ENCODE results near the gene LRP5. TPM values are rescaled to one million over a fixed set of nuclear protein-coding genes. Genes with fewer than 3 reads are reported as not detected.

LRP5 gene
- total and polyA plus RNA-seq, 8 donors: 11.8 to 152 (median 44.2) TPM

- peaks cover 0 to 20% (median 8%) of the 10 kb centered on the region in 4 donors for H3K4me1 ChIP-seq
- 89 to 97% (median 95%) methylated on average over 8 of the region's 8 CpGs for WGBS, 5 donors
- no peaks in the 10 kb centered on the region for H3K9me3 ChIP-seq
- H3K27ac ChIP-seq: no peak overlapping the region
- H3K36me3 ChIP-seq: peaks cover 10 to 77% (median 62%) of the 10 kb centered on the region in 4 donors
- TF ChIP-seq POLR2AphosphoS5 (IDR thresholded peaks at IDR 0.05) (no peak), CTCF (IDR thresholded peaks at IDR 0.05) (no peak), EP300 (IDR thresholded peaks at IDR 0.05) (no peak), POLR2A (IDR thresholded peaks at IDR 0.05) (no peak)
- DNase-seq: no peak
- no peak overlapping the region for H3K4me3 ChIP-seq
- no peaks in the 10 kb centered on the region for H3K27me3 ChIP-seq
- intact Hi-C loops (cut with DNase I; ENCODE audit: low total_unique reads): no loop called here
These were observed 49.3 kb downstream of the LRP5 start for GRCh38 chr11:68361702-68362101.

DNA sequence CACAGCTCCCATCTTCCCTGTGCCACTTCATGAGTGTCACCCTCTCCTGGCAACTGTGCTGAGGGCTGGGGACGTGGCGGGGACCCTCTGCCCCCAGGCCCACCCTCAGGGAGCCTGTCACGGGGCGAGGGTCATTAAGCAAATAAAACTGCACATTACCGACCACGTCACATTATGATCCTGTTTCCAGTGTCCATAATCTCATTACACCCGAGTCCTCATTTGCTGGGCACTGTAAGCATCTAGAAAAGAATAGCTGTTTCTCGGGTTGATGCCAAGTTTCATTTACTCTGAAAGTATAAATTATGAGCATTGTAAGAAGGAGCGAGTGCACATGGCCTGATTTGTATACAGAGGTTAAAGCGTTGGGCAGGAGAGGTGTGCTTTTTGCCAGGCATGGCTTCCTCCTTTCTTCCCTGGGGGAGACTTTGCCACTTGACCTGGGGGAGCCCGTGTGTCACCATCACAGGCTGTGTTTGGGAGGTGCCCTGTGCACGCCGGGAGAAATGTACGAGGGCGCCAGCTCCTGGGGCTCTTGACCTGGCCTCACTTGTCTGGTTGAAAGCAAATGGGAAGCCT, 50.5 kb downstream of the LRP5 start:
- H3K9me3 ChIP-seq: no peaks in the 10 kb centered on the region
- H3K36me3 ChIP-seq: peaks cover 15 to 82% (median 69%) of the 10 kb centered on the region in 4 donors
- H3K4me1 ChIP-seq: peaks cover 0 to 14% (median 6%) of the 10 kb centered on the region in 4 donors
- no peak overlapping the region for H3K4me3 ChIP-seq
- DNase-seq: peak in 1 of 2 donors; percentile 51
- no peaks in the 10 kb centered on the region for H3K27me3 ChIP-seq
- 74 to 85% (median 82%) methylated on average over 15 of the region's 15 CpGs for WGBS, 5 donors
- peak overlapping the region in 1 of 5 donors; percentile 61 for H3K27ac ChIP-seq
- intact Hi-C loops (cut with DNase I; ENCODE audit: low total_unique reads): no loop called here
- TF ChIP-seq POLR2AphosphoS5 (IDR thresholded peaks at IDR 0.05): no peak
- no peak for TF ChIP-seq CTCF (IDR thresholded peaks at IDR 0.05)
- TF ChIP-seq POLR2A (IDR thresholded peaks at IDR 0.05): no peak
- TF ChIP-seq EP300 (IDR thresholded peaks at IDR 0.05): no peak

DNA sequence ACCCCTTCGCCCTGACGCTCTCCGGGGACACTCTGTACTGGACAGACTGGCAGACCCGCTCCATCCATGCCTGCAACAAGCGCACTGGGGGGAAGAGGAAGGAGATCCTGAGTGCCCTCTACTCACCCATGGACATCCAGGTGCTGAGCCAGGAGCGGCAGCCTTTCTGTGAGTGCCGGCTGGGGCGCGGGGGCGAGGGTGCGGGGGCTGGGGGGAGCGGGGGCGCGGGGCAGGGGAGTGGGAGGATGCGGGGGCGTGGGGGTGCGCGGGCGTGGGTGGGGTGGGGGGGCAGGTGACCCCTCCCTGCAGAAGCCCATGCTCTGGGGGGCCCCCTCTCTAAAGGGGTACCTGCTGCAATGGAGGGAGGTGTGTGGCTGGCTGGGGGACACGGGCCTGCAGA, 51.4 kb downstream of the LRP5 start:
- WGBS, 5 donors: 89 to 96% (median 91%) methylated on average over 6 to 20 of the region's 20 CpGs
- Histone ChIP-seq H3K27ac (peak overlapping the region in 1 of 5 donors; percentile 61), H3K36me3 (peaks cover 6 to 82% (median 68%) of the 10 kb centered on the region in 4 donors)

GRCh38 chr11:68364581-68364980, 52.2 kb downstream of the LRP5 start:
- Histone ChIP-seq H3K36me3 (peaks cover 6 to 74% (median 61%) of the 10 kb centered on the region in 4 donors), H3K27me3 (no peaks in the 10 kb centered on the region), H3K4me1 (peaks cover 0 to 19% (median 7%) of the 10 kb centered on the region in 4 donors), H3K9me3 (no peaks in the 10 kb centered on the region), H3K4me3 (no peak overlapping the region), H3K27ac (peak overlapping the region in 1 of 5 donors; percentile 14)
- DNase-seq: no peak
- 78 to 90% (median 80%) methylated on average over 4 to 6 of the region's 6 CpGs for WGBS, 5 donors
- intact Hi-C loops (cut with DNase I; ENCODE audit: low total_unique reads): no loop called here
- TF ChIP-seq CTCF (IDR thresholded peaks at IDR 0.05) (no peak), EP300 (IDR thresholded peaks at IDR 0.05) (no peak)

More for the DNA sequence above, 51.4 kb downstream of the LRP5 start:
- intact Hi-C loops (cut with DNase I; ENCODE audit: low total_unique reads): no loop called here
- Histone ChIP-seq H3K4me1 (peaks cover 0 to 14% (median 6%) of the 10 kb centered on the region in 4 donors), H3K9me3 (no peaks in the 10 kb centered on the region), H3K27me3 (no peaks in the 10 kb centered on the region), H3K4me3 (no peak overlapping the region)
- no peak for DNase-seq
- no peak for TF ChIP-seq POLR2AphosphoS5 (IDR thresholded peaks at IDR 0.05)
- TF ChIP-seq EP300 (IDR thresholded peaks at IDR 0.05): no peak
- TF ChIP-seq POLR2A (IDR thresholded peaks at IDR 0.05): no peak
- no peak for TF ChIP-seq CTCF (IDR thresholded peaks at IDR 0.05)
